Omental fat pad (tissue), 4 donors: Measurements from ENCODE around the gene MS4A15. TPM values are rescaled to one million over a fixed set of nuclear protein-coding genes. Genes with fewer than 3 reads are reported as not detected.

Experiments
- ATAC-seq: fragments of 150-250 bp; one replicate; pipeline ENCODE4 v1.9.1; 2016; ENCODE audit warnings: mild to moderate bottlenecking, moderate library complexity; ENCODE audit not compliant: low FRiP score
- DNase-seq: peaks from one replicate; pipeline ENCODE4 v3.0.0-alpha.2; 2019; ENCODE audit warnings: low spot score
- total RNA-seq, 4 donors: library from RNA; depleted of rRNA; stranded (reverse); fragments of >200 nt; gene quantifications; one replicate each; pipeline ENCODE4 v1.1.0, GENCODE V29; 2016
- TF ChIP-seq, protein P1 (sequence below), 3 donors: fragments of 450-650 bp; IDR thresholded peaks; one replicate each; pipeline ENCODE4 v1.5.1; 2016 to 2017; ENCODE audit warnings: antibody characterized with exemption in 3 of 3, mild to moderate bottlenecking in 3 of 3, moderate library complexity in 2 of 3

MS4A15 gene
- total RNA-seq, 4 donors from 2014 or later, result not detected

DNA sequence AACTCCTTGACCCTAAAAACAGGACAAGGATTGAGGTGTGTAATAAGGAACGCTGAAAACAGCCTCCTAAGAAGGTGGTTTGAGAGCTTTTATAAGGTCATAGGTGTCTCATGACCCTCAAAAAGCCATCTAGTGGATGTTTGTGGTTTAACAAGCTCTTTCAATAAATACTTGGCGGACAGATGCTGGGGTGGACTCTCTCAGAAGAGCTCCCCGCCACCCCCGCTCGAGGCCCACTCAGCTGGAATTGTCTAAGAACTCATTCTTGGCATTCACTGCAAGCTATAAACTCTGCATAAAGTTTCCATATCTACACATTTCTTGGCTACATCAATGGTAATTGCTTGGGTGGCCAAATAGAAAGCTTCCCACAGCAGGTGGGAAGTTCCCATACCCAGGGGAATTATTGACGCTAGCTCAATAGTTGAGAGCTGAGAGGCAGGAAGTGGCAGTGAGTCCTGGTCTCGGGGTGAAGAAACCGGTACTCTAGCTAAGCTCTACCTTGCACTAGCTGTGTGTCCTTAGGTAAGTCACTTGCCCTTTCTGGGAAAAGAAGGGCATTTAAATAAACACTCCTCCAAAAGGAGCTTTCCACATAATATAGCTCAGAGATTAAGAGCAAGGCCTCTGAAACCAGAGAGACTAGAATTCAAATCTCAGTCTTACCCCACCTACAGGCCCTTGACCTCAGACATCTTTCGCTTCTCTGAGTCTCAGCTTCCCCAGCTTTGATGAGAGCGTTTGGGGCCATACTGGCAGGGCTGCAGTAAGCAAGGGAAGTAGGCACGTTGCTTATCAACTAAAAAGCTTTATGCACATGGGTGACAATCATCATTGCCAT, 6.4 kb downstream of the MS4A15 start:
- ATAC-seq (no peak), DNase-seq (no peak)
- TF ChIP-seq, protein P1, sequence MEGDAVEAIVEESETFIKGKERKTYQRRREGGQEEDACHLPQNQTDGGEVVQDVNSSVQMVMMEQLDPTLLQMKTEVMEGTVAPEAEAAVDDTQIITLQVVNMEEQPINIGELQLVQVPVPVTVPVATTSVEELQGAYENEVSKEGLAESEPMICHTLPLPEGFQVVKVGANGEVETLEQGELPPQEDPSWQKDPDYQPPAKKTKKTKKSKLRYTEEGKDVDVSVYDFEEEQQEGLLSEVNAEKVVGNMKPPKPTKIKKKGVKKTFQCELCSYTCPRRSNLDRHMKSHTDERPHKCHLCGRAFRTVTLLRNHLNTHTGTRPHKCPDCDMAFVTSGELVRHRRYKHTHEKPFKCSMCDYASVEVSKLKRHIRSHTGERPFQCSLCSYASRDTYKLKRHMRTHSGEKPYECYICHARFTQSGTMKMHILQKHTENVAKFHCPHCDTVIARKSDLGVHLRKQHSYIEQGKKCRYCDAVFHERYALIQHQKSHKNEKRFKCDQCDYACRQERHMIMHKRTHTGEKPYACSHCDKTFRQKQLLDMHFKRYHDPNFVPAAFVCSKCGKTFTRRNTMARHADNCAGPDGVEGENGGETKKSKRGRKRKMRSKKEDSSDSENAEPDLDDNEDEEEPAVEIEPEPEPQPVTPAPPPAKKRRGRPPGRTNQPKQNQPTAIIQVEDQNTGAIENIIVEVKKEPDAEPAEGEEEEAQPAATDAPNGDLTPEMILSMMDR (IDR thresholded peaks at IDR 0.05), result no peak

DNA sequence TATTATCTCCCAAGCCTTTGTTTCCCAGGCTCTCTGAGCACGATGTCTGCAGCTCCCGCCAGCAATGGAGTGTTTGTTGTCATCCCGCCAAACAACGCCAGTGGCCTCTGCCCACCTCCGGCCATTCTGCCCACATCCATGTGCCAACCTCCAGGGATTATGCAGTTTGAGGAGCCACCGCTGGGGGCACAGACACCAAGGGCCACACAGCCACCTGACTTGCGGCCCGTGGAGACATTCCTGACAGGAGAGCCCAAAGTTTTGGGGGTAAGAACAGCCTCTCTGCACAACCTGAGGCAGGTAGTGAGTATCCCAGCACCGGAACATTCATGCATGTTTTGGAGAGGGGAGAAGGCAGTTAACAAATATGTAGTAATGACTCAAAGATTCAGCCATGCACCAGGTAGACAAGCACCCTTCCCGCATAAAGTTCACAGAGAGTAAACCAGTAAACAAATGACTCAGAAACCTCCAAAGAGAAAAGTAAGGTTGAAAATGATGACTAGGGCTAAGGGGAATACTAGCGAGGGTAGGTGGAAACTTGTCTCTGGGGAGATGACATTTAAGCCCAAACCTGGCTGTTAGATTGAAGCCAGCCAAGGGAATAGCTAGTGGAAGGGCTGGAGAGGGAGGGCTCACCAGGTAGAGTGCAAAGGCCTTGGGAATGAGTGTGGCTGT, 7.2 kb downstream of the MS4A15 start:
- TF ChIP-seq, protein P1 (IDR thresholded peaks at IDR 0.05), result no peak
- DNase-seq (no peak), ATAC-seq (no peak)

DNA sequence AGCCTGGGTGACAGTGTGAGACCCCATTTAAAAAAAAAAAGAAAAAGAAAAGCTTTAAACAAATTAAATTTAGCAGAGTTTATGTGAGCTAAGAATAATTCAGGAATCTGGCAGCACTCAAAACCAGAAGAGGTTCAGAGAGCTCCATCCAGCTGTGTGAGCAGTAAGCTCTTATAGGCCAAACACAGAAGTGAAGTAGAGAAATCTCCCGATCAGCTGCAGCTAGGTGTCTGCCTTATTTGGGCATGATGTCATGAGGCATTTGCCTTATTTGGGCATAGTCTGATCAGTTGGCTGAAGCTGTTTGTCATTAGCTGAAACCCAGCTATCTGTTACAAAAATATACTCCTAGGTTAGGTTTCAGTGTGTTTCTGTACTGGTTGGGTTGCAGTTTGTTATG, 8.2 kb downstream of the MS4A15 start:
- ATAC-seq (no peak), DNase-seq (no peak)
- TF ChIP-seq, protein P1 (IDR thresholded peaks at IDR 0.05), result no peak

DNA sequence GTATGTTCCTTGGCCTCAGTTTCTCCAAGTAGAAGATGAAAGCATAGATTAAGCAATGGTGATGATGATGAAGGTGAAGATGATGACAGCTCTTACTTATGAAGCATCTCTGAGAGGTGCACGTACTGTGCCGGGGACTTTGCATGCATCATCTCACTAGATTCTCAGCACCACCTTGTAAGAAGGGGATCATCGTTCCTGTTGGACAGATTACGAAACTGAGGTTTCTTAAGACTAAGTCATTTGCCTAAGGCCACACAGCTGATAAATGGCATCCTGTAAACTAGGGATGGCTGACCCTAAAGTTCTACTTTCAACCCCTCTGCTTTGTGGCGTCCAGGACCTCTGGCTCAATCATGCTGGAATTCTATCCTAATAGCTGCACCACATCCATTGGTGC, 8.7 kb downstream of the MS4A15 start:
- ATAC-seq (no peak), DNase-seq (no peak)
- TF ChIP-seq, protein P1 (IDR thresholded peaks at IDR 0.05), result no peak

DNA sequence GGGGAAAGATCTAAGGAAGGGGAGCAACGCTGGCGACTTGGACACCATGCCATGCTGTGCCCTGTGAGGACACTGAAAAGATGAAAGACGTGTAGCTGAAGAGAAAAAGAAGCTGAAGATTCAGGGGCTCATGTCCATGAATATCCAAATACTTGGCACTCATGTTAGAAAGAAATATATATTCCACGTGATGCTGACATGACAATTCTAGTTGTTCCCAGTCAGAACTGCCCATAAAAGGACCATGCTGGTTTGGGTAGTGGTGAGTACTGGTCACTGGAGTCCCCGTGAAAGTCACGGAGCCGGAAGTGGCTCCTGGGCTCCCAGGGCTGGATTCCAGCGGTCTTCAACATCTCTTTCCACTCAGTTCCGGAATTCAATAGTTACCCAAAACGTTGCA, 9.9 kb downstream of the MS4A15 start:
- TF ChIP-seq, protein P1 (IDR thresholded peaks at IDR 0.05), result no peak
- DNase-seq (no peak), ATAC-seq (no peak)

DNA sequence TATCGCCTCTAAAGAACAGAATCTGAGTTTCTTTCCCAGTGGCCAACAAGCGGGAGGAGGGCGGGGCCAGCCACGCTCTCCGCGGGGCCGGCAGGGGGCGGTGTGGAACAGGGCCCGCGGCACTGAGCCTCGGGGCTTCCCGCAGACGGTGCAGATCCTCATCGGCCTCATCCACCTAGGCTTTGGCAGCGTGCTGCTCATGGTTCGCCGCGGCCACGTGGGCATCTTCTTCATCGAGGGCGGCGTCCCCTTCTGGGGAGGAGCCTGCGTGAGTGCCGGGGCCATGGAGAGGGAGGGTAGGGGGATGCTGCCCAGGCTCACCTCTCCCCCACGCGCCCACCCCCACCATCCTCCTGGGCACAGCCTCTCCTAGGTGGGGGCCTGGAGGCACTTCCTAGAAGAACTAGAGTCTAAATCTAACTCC, 10.7 kb downstream of the MS4A15 start:
- DNase-seq (no peak), ATAC-seq (no peak)
- TF ChIP-seq, protein P1 (IDR thresholded peaks at IDR 0.05), result no peak
